ENCODE data around the gene KRT78. TPM values are rescaled to one million over a fixed set of nuclear protein-coding genes. Genes with fewer than 3 reads are reported as not detected.

Gene KRT78
- total RNA-seq, 1 donor from 2014 or later: not detected

DNA sequence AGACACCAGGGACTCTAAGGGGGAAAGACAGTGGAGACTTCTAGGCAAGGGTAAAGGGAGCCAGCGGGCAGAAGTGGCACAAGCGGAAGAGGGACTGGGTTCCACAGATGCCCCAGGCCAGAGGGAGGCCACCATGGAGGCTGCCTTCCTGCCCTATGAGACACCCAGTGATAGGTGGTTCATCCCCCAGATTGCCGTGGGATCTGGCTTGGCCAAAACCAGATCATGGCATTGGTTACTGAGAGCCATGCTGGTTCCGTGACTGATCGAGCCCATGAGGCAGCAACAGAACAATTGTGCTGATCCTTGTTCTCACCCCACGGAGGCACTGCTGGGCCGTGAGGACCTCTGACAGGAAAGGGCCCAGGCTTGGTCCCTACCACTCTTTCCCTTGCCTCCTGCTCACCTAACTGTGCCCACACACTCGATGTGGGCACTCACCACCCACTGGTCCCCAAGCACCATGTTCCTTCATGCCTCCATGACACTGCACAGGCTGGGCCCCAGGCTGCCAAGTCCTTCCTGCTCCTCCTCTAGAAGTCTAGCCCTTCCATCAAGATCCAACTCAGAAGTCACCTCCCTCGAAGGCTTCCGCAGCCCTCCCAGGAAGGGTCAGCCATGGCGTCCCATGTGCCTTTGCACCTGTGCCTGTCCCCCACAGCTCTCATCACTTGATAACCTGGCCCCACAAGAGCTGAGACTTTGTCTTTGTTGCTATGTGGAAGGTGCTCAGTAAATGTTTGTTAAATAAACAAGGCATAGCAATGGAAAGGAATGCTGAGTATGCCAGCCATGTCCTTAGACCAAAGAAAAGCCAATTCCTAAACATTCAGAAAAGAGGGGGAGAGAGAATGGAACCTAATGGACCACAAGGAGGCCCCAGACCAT lies 21.9 kb downstream of the KRT78 start:
- DNase-seq: no peak
- Histone ChIP-seq H3K9me3 (replicated peaks) (no peaks in the 10 kb centered on the region), H3K27ac (replicated peaks) (no peak overlapping the region), H3K27me3 (ENCODE audit: low read depth) (peaks cover 38% of the 10 kb centered on the region), H3K36me3 (no peaks in the 10 kb centered on the region), H3K4me1 (no peaks in the 10 kb centered on the region), H3K4me3 (no peak overlapping the region)
- intact Hi-C loops (cut with micrococcal nuclease): no loop called here
- TF ChIP-seq, protein P1, sequence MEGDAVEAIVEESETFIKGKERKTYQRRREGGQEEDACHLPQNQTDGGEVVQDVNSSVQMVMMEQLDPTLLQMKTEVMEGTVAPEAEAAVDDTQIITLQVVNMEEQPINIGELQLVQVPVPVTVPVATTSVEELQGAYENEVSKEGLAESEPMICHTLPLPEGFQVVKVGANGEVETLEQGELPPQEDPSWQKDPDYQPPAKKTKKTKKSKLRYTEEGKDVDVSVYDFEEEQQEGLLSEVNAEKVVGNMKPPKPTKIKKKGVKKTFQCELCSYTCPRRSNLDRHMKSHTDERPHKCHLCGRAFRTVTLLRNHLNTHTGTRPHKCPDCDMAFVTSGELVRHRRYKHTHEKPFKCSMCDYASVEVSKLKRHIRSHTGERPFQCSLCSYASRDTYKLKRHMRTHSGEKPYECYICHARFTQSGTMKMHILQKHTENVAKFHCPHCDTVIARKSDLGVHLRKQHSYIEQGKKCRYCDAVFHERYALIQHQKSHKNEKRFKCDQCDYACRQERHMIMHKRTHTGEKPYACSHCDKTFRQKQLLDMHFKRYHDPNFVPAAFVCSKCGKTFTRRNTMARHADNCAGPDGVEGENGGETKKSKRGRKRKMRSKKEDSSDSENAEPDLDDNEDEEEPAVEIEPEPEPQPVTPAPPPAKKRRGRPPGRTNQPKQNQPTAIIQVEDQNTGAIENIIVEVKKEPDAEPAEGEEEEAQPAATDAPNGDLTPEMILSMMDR (IDR thresholded peaks at IDR 0.05; ENCODE audit: borderline replicate concordance): no peak

DNA sequence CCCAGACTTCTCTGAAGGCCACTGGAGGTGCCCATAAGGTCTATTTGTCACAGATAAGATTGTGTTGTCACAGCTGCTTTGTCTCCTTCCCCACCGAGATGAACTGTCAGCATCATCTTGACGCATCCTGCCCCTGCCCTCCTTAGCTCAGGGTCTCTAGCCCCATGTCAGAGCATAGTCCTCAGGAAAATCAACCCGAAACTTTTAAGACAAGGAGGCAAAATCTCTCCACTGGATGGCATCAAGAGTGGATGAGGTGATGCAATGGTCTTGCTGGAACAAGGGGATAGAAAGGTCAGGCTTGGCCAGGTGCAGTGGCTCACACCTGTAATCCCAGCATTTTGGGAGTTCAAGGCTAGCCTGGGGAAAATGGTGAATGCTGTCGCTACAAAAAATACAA lies 22.8 kb downstream of the KRT78 start:
- TF ChIP-seq, protein P1 (IDR thresholded peaks at IDR 0.05; ENCODE audit: borderline replicate concordance): no peak
- no peaks in the 10 kb centered on the region for H3K4me1 ChIP-seq
- no peaks in the 10 kb centered on the region for H3K9me3 ChIP-seq (replicated peaks)
- no peaks in the 10 kb centered on the region for H3K36me3 ChIP-seq
- intact Hi-C loops (cut with micrococcal nuclease): no loop called here
- H3K27me3 ChIP-seq (ENCODE audit: low read depth): peaks cover 39% of the 10 kb centered on the region
- no peak overlapping the region for H3K27ac ChIP-seq (replicated peaks)
- no peak for DNase-seq
- H3K4me3 ChIP-seq: no peak overlapping the region

DNA sequence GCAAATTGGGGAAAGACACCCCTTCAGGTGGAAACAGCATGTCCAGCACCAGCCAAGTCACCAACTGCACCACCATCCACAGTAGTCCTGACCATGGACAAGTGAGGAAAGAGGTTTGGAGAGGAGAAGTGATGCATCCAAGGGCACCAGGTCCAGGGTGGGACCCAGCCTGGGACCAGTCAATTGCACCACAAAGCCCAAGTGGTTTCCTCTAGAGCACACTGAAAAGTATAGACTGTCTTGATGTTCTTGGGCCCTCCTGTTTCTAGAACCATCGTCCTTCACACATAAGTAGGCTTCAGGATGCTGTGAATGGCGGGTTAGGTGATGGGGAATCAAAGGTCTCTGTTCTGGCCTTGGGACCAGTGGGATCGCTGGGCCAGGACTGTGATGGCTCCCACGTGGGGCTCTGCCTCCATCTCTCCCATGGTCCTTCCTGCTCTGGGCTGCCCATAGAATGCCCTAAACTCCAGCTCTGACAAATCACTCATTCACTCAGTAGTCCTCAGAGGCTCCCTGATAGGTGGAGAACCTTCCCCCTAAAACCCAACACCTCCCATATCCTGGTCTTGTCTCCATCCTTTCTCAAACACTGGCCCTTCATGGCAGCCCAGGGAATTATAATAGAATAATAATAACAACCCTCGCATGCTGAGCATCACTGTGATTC lies 23.9 kb downstream of the KRT78 start:
- intact Hi-C loops (cut with micrococcal nuclease): no loop called here

DNA sequence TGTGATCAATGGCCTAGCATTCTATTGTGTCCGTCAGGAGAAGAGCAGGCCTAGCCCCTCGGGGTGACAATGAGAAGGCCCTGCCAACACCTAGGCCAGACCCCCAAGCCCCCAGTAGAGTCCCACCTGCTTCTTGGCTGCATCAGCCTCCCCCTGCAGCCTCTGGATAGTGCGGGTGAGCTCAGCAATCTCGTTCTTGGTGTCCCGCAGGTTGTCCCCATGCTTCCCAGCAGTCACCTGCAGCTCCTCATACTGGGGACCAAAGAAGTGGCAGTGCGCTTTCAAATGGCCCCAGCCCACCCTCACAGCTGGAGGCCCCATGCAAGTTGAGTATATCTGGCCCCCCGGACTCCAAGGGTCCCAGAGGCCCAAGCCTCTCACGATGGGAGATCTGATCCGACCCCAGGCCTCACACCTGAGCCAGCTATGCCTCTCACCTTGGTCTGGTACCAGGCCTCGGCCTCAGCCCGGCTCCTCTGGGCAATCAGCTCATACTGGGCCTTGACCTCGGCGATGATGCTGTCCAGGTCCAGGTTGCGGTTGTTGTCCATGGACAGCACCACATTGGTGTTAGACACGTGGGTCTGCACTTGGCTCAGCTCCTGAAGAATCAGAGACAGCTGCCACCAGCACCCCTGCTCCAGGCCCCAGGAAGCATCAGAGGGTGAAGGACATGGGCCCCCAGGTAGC lies 24.9 kb downstream of the KRT78 start:
- Histone ChIP-seq H3K4me1 (no peaks in the 10 kb centered on the region), H3K27ac (replicated peaks) (no peak overlapping the region), H3K9me3 (replicated peaks) (no peaks in the 10 kb centered on the region), H3K36me3 (no peaks in the 10 kb centered on the region), H3K27me3 (ENCODE audit: low read depth) (peaks cover 50% of the 10 kb centered on the region), H3K4me3 (no peak overlapping the region)
- TF ChIP-seq, protein P1 (IDR thresholded peaks at IDR 0.05; ENCODE audit: borderline replicate concordance): no peak
- DNase-seq: no peak
- intact Hi-C loops (cut with micrococcal nuclease): no loop called here

More for the DNA sequence above, 23.9 kb downstream of the KRT78 start:
- Histone ChIP-seq H3K4me3 (no peak overlapping the region), H3K36me3 (no peaks in the 10 kb centered on the region), H3K27me3 (ENCODE audit: low read depth) (peaks cover 41% of the 10 kb centered on the region), H3K27ac (replicated peaks) (no peak overlapping the region), H3K4me1 (no peaks in the 10 kb centered on the region), H3K9me3 (replicated peaks) (no peaks in the 10 kb centered on the region)
- TF ChIP-seq, protein P1 (IDR thresholded peaks at IDR 0.05; ENCODE audit: borderline replicate concordance): no peak
- no peak for DNase-seq

DNA sequence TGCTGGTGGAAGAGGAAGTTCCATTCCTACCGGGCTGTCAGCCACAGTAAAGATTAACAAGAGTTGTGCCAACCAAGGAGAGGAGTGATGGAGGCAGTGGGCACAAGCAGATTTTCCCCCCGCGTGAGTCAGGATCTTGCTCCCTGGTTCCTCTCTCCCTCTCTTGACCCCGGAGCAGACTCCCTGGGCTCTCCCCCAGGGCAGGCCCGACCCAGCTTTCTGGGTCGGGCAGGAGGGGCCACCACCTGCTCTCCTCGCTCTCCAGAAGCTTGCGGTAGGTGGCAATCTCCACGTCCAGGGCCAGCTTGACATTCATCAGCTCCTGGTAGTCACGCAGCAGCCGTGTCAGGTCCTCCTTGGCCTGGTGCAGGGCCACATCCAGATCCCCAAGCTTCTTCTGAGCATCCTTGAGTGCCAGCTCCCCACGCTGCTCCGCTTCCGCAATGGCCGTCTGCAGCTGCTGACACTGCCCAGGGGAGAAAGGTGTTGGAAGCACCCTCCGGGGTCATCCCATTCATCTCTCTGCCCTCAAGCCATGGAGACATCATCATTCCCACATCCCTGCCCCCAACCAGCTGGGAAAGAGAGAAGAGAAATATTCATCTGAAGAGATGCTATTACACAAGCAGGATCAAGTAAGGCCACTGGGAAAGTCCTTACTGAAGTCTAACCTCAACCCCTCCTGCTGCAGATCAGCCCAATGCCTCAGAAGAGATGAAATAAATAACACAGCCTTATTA lies 25.9 kb downstream of the KRT78 start:
- H3K27ac ChIP-seq (replicated peaks): no peak overlapping the region
- H3K9me3 ChIP-seq (replicated peaks): no peaks in the 10 kb centered on the region
- TF ChIP-seq, protein P1 (IDR thresholded peaks at IDR 0.05; ENCODE audit: borderline replicate concordance): no peak
- no peaks in the 10 kb centered on the region for H3K36me3 ChIP-seq
- H3K4me3 ChIP-seq: no peak overlapping the region
- intact Hi-C loops (cut with micrococcal nuclease): no loop called here
- H3K27me3 ChIP-seq (ENCODE audit: low read depth): peaks cover 60% of the 10 kb centered on the region
- no peaks in the 10 kb centered on the region for H3K4me1 ChIP-seq
- no peak for DNase-seq
